Kidney (tissue), 22 donors: ENCODE data around the gene AHCY. TPM values are rescaled to one million over a fixed set of nuclear protein-coding genes. Genes with fewer than 3 reads are reported as not detected.
A peak's percentile ranks its signal among the peaks of the same experiment; 100 is the strongest.
"Not testable (repeated sequence)": the region's sequence is repeated elsewhere in the genome, so short reads cannot be mapped to it uniquely, and the experiment has no call there.

Experiments used
- DNase-seq, 5 donors: peaks; one replicate each; pipeline ENCODE4 v3.0.0-alpha.2; 2013 to 2020
- FAIRE-seq: peaks from 2 replicates; lab custom pipeline; 2012; peaks lifted over from hg19 to GRCh38; lab: Jason Lieb, UNC
- H3K27ac ChIP-seq, 2 donors: one replicate each; pipeline ENCODE4 v1.7.0; 2013; ENCODE audit warnings: low read depth in 2 of 2, low read length in 2 of 2, inconsistent platforms in 1 of 2
- H3K27me3 ChIP-seq: one replicate; pipeline ENCODE4 v1.7.1; 2013; ENCODE audit warnings: low read length, inconsistent platforms; ENCODE audit not compliant: control insufficient read depth, insufficient read depth
- H3K36me3 ChIP-seq, 3 donors: one replicate each; pipeline versions ENCODE4 v1.7.0 to v1.7.1; 2013; ENCODE audit warnings: low read length in 3 of 3, control low read depth in 1 of 3, inconsistent platforms in 1 of 3; ENCODE audit not compliant: insufficient read depth in 3 of 3, control insufficient read depth in 2 of 3
- H3K4me1 ChIP-seq, 3 donors: one replicate each; pipeline versions ENCODE4 v1.7.0 to v1.7.1; 2013; ENCODE audit warnings: low read length in 3 of 3, inconsistent platforms in 1 of 3, low read depth in 1 of 3; ENCODE audit not compliant: control insufficient read depth in 2 of 3, insufficient read depth in 2 of 3
- H3K4me3 ChIP-seq, 3 donors: one replicate each; pipeline versions ENCODE4 v1.7.0 to v1.8.1; 2013; ENCODE audit warnings: low read length in 3 of 3, control low read depth in 1 of 3, inconsistent platforms in 1 of 3
- H3K9ac ChIP-seq, 3 donors: one replicate each; pipeline versions ENCODE4 v1.7.0 to v1.7.1; 2013; ENCODE audit warnings: low read length in 3 of 3, control low read depth in 1 of 3, inconsistent platforms in 1 of 3
- H3K9me3 ChIP-seq, 3 donors: one replicate each; pipeline versions ENCODE4 v1.7.0 to v1.7.1; 2013; ENCODE audit warnings: low read length in 3 of 3, control low read depth in 1 of 3, inconsistent platforms in 1 of 3; ENCODE audit not compliant: control insufficient read depth in 2 of 3, insufficient read depth in 1 of 3
- CTCF ChIP-seq: IDR thresholded peaks from 3 replicates; pipeline ENCODE4 v1.5.1; 2012; ENCODE audit warnings: mild to moderate bottlenecking, moderate library complexity, borderline replicate concordance; ENCODE audit not compliant: insufficient read depth; ENCODE audit errors: extremely low read depth
- intact Hi-C: fragments of 100-400 bp; cut with DNase I; formaldehyde crosslinking; loops from one replicate; pipeline ENCODE4 v1.11.1; 2022
- long read RNA-seq, 10 donors: library from polyadenylated mRNA in 1 of 10; unstranded in 1 of 10; transcript quantifications; one replicate each; pipeline ENCODE4 v2.0.0 and lab custom pipeline, GENCODE V29; 2021 to 2026
- polyA plus RNA-seq: library from polyadenylated mRNA; stranded (reverse); fragments of 350-450 nt; fragmentation: Illumina TruSeq; extraction: RNeasy Lipid Tissue Mini Kit (QIAGEN cat#74804); gene quantifications from one replicate; pipeline ENCODE4 v1.2.3, GENCODE V29; 2014; ENCODE audit warnings: low read depth, low replicate concordance; ENCODE audit not compliant: insufficient read depth
- total RNA-seq: library from RNA; stranded (reverse); fragmentation: NEBNext Ultra II Directional; extraction: Animal tissue kit (Norgen Biotek cat#: 25700); gene quantifications from one replicate; pipeline ENCODE4 v1.2.1, GENCODE V29; 2021
- donor health status: control.
- donor health status: control.
- donor health status: control.
- donor health status: control.
- donor health status: control.
- donor health status: DM: yes; HTN: yes; CAD: no.
- donor health status: Normal renal cell carcinoma (clear cell type).

Gene AHCY
- 70.3 TPM for total RNA-seq
- 144 TPM for polyA plus RNA-seq
- long read RNA-seq, donor 1, transcript AHCY-201 (10 exons, 2,143 nt) = major isoform, 21 of 21 reads
- long read RNA-seq, donor 1, partial matches to known transcripts = 0 of 21 reads
- long read RNA-seq, donor 1, other reads (novel, unspliced or antisense) = 0 of 21 reads
- long read RNA-seq, donor 2, transcript AHCY-201 (10 exons, 2,143 nt) = major isoform, 40 of 41 reads
- long read RNA-seq, donor 2, partial matches to known transcripts = 0 of 41 reads
- long read RNA-seq, donor 2, other reads (novel, unspliced or antisense) = 0 of 41 reads
- long read RNA-seq, donor 3, transcript AHCY-201 (10 exons, 2,143 nt) = major isoform, 37 of 142 reads
- long read RNA-seq, donor 3, partial matches to known transcripts = 105 of 142 reads
- long read RNA-seq, donor 3, other reads (novel, unspliced or antisense) = 0 of 142 reads
- long read RNA-seq, donor 4, transcript AHCY-201 (10 exons, 2,143 nt) = major isoform, 22 of 22 reads
- long read RNA-seq, donor 4, partial matches to known transcripts = 0 of 22 reads
- long read RNA-seq, donor 4, other reads (novel, unspliced or antisense) = 0 of 22 reads
- long read RNA-seq, donor 5, partial matches to known transcripts = 0 of 2 reads
- long read RNA-seq, donor 5, other reads (novel, unspliced or antisense) = 0 of 2 reads
- long read RNA-seq, donor 6, transcript AHCY-201 (10 exons, 2,143 nt) = major isoform, 10 of 10 reads
- long read RNA-seq, donor 6, partial matches to known transcripts = 0 of 10 reads
- long read RNA-seq, donor 6, other reads (novel, unspliced or antisense) = 0 of 10 reads
- long read RNA-seq, donor 7, transcript AHCY-201 (10 exons, 2,143 nt) = major isoform, 33 of 59 reads
- long read RNA-seq, donor 7, partial matches to known transcripts = 14 of 59 reads
- long read RNA-seq, donor 7, other reads (novel, unspliced or antisense) = 12 of 59 reads
- long read RNA-seq, donor 8, transcript AHCY-201 (10 exons, 2,143 nt) = major isoform, 27 of 32 reads
- long read RNA-seq, donor 8, partial matches to known transcripts = 5 of 32 reads
- long read RNA-seq, donor 8, other reads (novel, unspliced or antisense) = 0 of 32 reads
- long read RNA-seq, donor 9, transcript AHCY-201 (10 exons, 2,143 nt) = major isoform, 16 of 26 reads
- long read RNA-seq, donor 9, partial matches to known transcripts = 10 of 26 reads
- long read RNA-seq, donor 9, other reads (novel, unspliced or antisense) = 0 of 26 reads
- long read RNA-seq, donor 10, transcript AHCY-201 (10 exons, 2,143 nt) = major isoform, 25 of 25 reads
- long read RNA-seq, donor 10, partial matches to known transcripts = 0 of 25 reads
- long read RNA-seq, donor 10, other reads (novel, unspliced or antisense) = 0 of 25 reads

GRCh38 chr20:34302723-34303533 is at the start of gene AHCY:
Gene AHCY (minus strand): TSS chr20:34303355. CDS start chr20:34303270, 85 bp downstream.
- peak within 1 kb of the TSS; percentile 94 to 95 for H3K27ac ChIP-seq
- peak within 1 kb of the TSS; percentile 58 to 80 (median 78) for H3K4me3 ChIP-seq
- H3K4me1 ChIP-seq = peaks cover 0 to 8% (median 5%) of the 10 kb centered on the region in 3 donors
- H3K36me3 ChIP-seq = no peaks in the 10 kb centered on the region
- no peak for FAIRE-seq
- TF ChIP-seq CTCF = no peak
- no peaks in the 10 kb centered on the region for H3K27me3 ChIP-seq
- intact Hi-C loops = no loop called here
- no peaks in the 10 kb centered on the region for H3K9me3 ChIP-seq
- peak; percentile 96 to 98 (median 97) for DNase-seq
- H3K9ac ChIP-seq = peak within 1 kb of the TSS; percentile 43 to 85 (median 77)

- no peaks in the 10 kb centered on the region for H3K27me3 ChIP-seq
- H3K27ac ChIP-seq = no peak overlapping the region
- H3K4me3 ChIP-seq = no peak overlapping the region
- no peak for TF ChIP-seq CTCF
- no peak for DNase-seq
- H3K9ac ChIP-seq = no peak overlapping the region
- intact Hi-C loops = no loop called here
- FAIRE-seq = no peak
- no peaks in the 10 kb centered on the region for H3K36me3 ChIP-seq
- no peaks in the 10 kb centered on the region for H3K9me3 ChIP-seq
- no peaks in the 10 kb centered on the region for H3K4me1 ChIP-seq
These were observed 46.9 kb upstream of the AHCY start for GRCh38 chr20:34350095-34350494.

GRCh38 chr20:34347571-34347970 is 44.4 kb upstream of the AHCY start:
- FAIRE-seq (no peak), DNase-seq (no peak)
- Histone ChIP-seq H3K9ac (no peak overlapping the region), H3K27ac (no peak overlapping the region), H3K9me3 (no peaks in the 10 kb centered on the region), H3K4me3 (no peak overlapping the region), H3K27me3 (no peaks in the 10 kb centered on the region), H3K36me3 (no peaks in the 10 kb centered on the region), H3K4me1 (no peaks in the 10 kb centered on the region)
- intact Hi-C loops = no loop called here
- no peak for TF ChIP-seq CTCF

- H3K4me1 ChIP-seq, H3K36me3 ChIP-seq, FAIRE-seq, H3K27ac ChIP-seq, H3K9ac ChIP-seq, H3K27me3 ChIP-seq, H3K9me3 ChIP-seq, intact Hi-C loops, DNase-seq, H3K4me3 ChIP-seq: not testable (repeated sequence)
These were observed 43.3 kb upstream of the AHCY start for GRCh38 chr20:34346533-34346865.
